GM21576 (cell line): Measurements from ENCODE around the gene GJB6.
"Not testable (repeated sequence)": the region's sequence is repeated elsewhere in the genome, so short reads cannot be mapped to it uniquely, and the experiment has no call there.

Experiments used
- ATAC-seq: cut with Tn5 transposase; IDR thresholded peaks from one replicate; pipeline ENCODE4 v1.9.1; 2021; ENCODE audit warnings: mild to moderate bottlenecking, moderate library complexity; ENCODE audit not compliant: unreplicated experiment

GJB6 gene

DNA sequence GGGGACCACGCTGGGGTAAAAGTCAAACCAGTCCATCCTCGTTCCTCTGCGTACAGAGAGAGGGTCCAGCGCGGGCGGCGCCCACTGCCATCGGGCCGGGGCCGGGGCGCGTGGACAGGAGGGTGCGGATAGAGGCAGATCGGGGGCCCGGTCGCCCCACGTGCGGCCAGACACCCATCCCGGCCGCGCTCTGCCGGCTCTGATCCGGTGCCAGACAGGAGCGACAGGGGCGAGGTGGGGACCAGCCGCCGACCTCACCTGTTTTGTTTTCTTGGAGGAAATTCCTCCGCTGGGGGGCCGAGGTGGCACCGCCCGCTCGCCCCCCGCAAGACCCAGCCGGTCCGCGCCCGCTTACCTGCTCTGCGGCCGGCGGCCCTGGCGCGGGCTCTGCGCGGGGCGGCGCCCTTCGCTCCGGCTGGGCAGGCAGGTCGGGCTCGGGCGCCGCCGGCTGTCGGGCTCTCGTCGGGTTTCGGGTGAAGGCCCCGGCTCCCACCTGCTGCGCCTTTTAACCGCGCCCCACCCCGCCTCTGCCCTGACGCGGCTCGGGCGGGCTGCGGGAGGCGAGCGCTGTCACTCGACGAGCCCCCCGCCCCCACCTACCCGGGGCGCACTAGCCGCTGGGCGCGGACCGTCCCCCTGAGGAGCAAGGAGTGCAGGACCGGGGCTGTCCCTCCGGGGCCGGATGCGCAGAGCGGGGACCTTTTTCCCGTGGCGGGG is at the start of gene GJB6:
TSS of gene GJB6 (minus strand) at position 481 of the 717 bp plus-strand sequence. CDS start 8,839 bp downstream, outside the sequence.
- no peak for ATAC-seq

DNA sequence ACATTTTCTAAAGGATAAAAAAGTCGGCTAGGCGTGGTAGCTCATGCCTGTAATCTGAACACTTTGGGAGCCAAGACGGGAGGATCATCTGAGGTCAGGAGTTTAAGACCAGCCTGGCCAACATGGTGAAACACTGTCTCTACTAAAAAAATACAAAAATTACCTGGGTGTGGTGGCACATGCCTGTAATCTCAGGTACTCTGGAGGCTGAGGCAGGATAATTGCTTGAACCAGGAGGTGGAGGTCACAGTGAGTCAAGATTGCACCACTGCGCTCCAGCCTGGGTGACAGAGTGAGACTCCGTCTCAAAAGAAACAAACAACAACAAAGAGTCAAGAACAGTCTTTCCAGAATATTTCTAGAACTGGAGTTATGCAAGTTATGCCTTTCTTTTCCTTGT is 44.8 kb upstream of the GJB6 start:
- not testable (repeated sequence) for ATAC-seq

DNA sequence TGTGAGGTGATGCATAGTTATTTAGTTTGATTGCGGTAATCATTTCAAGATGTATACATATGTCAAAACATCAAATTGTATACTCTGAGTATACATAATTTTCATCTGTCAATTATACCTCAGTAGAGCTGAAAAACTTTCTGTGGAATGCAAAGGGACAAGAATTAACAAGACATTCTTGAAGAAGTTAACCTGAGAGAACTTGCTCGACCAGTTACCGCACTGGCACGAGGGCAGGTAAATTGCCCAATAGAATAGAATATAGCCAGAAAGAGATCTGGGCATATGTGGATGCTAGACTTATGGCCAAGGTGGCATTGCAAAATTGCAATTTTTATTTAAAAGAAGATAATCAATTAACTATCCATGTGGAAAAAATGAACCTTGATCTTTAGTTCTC is 42.3 kb upstream of the GJB6 start:
- ATAC-seq = no peak

DNA sequence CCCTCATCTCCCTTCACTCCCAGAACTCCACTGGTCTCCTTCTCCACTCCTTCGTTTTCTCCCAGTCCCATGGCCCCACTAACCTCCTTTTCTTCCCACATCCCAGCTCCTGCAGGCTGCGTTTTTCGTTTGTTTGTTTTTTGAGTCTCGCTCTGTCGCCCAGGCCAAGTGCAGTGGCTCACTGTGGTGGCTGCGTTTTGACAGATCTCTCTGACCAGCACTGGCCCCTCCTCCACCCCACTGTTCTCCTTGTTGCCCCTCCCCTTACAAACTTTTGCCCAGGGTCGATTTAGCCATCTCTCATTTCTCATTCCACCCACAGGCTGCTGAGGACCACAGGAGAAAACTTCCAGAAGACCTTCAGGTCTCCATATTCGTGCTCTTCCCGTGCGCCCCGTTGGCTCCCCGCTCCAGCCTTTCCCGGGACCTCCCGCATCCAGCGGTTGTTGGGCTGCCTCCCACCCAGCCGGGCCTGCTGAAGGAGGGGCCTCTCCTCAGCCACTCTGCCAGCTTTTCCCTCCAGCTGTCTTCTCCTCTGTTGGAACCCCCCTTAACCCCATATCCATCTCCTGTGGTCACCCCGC is 40.6 kb upstream of the GJB6 start:
- ATAC-seq = no peak

DNA sequence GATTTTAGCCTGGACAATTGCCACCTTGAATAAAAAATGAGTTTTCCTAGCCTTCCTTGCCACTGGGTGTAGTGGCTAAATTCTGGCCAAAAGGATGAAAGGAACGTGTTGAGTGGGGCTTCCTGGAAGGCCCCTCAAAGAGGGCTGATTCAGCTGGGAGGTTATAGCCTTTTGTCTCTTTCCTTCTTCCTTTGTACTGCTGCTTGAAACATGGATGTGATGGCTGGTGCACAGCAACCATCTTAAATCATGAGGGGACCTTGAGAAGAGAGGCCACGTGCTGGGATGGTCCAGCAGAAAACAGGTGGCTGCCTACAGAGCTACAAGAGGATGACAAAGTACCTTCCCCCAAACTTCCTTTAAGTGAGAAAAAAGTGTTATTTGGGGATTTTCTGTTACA is 40.0 kb upstream of the GJB6 start:
- ATAC-seq = no peak

DNA sequence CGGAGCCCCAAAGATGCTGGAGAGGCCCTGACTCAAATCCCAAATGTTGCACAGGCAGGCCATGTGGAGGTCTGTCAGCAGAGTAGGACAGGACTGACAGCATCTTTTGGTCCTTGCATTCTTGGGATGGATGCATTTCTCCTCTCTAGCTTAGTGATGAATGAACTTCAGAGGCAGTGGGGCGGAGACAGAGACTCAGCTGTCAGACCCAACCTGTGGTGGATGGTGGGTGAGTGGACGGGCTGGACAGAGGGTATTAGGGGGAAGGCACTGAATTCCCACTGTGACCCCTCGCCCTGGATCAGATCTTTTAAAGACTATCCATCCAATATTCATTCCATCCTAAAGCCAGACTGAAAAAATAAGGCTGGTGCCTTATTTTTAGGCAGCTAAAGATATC is 39.3 kb upstream of the GJB6 start:
- ATAC-seq = no peak

DNA sequence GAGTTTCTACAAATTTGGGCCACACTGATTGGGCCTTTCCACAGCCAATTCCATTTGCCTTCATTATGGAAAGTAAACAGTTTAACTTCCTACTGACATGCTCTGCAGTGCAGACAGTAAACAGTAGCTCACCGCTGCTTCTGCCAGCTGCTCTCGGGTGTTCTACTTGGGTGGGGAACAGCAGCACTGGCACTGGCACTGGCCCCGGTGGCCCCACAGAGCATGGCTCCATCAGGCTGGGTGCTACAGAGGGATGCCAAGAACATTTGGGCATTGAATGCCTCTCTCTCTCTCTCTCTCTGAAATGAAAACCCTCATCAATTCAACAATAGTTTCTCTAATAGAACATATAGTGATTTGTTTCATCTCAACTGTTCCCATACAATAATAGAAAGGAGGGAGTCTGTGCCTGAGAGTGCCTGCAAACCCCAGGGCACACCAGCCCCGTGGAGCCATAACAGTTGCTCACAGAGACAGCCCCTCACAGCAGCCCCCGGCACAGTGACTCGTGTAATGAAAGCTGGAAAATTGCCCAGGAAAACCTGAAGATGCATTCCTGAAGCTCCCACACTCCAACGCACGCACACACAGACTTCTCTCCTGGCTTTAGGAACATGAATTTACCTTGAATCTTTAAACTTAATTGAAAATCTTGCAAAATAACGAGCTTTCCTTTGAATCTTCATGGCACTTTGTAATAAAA is 38.2 kb upstream of the GJB6 start:
- ATAC-seq = no peak

DNA sequence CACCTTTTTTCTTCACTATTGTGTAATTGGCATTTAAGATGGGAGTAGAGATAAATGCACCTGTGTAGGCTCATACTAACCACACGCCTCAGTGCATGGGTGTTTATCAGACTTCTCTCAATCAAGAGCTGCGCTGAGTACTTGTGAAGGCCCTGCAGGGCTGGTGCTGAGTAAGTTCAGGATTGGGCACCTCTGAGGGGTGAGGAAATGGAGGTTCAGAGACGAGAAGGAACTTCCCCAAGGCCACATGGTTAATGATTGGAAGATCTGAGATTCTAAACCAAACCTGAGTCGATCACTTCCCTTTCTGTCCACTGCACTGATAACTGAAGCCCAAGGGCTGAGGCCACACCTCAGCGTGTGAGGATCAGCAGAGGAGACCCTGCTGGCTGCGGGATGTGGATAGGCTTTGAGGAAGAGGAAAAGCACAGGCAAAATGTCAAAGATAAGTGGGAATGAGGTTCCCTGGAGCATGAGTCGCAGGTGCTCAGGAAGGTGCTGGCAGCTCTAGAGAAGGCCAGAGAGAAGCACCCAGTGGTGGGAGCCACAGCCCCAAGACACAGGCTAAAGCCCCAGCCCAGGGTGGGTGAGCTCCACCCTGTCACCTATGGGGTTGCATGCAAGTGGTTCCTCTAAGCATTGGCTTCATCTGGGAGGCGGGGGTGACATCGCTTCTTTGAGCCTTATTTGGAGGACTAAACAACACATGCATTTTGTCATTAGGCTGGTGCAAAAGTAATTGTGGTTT is 32.3 kb upstream of the GJB6 start:
- peak; percentile 93 for ATAC-seq

DNA sequence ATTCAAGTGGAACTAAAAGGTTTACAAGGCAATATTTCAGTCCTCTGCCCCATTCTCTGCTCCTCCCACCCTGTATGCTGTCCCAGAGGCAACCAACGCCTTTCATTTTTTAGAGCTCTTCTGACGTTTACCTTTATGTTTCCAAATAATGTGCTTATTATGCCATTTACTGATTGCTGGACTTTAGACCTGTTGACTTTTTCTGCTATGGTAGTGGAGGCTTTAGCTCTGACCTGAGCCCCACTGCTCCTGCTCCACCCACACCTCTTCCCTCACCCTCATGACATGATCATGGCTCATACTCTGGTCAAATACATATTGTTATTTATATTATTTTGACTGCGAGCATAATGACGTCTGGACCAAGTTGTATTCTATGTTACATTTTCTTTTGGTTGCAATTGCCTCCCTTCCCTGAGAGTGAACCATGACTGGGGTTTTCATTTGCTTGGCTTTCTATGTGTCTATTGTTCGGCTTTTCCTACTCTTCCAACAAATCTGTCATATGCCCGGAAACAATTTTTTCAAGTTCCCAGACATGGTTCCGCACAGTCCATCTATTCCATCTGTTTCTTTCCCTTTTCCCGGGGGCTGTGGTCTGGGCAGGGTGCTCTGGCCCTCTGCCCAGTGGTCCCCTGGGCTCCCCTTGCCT is 31.4 kb upstream of the GJB6 start:
- ATAC-seq = no peak

DNA sequence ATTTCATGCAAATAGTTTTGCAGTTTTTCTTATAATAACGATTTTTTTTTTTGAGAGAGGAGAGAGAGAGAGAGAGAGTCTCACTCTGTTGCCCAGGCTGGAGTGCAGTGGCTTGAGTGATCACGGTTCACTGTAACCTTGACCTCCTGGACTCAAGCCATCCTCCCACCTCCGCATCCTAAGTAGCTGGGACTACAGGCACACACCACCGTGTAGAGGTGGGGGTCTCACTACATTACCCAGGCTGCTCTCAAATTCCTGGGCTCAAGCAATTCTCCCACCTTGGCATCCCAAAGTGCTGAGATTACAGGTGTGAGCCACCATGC is 26.8 kb upstream of the GJB6 start:
- no peak for ATAC-seq

DNA sequence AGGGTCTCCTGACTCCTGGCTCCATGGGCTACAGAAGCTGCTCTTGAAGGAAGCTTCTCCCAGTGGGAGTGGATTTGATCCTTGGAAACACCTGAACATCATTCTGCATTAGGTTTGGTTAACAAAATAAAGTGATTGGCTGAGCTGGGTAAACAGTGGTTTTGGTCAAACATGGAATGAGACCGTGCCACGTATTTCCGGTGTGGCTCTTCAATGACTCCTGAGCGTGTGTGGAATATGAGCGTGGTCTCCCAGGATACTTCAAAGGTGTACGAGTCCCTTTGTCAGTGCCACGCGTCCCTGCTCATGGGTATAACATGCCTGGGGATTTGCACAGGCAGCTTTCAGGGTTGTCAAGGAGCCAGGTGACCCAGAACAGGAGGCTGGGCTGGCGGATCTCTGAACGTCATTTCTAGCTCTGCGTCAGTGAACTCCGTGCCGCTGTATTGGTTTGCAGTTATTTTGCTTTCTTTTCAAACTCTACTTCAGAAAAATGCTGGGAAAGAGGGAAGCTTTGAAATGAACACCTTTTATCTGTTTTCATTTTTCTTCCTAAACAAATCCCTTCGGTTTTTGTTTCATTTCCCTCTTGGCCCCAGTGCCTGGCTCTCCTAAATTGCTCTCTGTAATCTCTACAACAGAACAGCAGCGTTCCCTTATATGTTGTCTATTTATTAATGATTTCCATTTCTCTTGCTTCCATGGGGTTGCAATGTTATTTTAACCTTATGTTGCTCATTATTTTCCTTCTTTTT is 26.3 kb upstream of the GJB6 start:
- no peak for ATAC-seq

DNA sequence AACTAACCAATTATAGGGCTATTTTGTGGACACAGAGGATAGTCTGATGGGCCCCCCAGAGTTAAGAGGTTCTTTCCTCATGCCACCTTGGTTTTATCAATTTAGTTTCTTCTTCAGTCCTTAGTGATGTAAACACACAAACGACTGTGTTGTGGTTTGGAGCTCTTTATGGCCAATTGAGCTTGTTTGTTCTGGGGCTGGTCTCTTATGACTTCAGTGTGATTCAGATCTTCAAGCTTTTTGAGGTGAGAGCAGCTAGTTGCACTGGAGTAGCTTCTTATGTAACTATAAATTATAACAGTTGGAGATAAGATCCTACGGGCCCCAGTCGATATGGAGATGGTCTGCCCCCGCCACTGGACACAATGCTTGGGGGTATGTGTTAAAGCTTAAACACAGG is 22.0 kb upstream of the GJB6 start:
- ATAC-seq = no peak

DNA sequence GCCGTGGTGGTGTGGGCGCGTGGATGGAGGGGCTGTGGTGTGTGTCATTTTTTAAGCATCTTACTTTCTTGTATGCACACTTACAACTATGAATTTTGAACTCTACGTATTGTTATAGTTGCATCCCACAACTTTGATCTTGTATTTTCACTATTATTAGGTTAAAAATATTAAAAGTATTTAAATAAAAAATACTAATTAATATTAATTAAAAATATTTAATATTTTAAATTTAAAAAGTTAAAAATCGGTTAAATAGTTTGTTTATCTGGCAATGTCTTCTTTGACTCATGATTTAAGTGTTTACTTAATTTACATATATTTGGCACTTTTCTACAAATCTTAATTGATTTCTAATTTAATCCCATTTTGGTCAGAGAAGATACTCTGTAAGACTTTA is 17.8 kb upstream of the GJB6 start:
- ATAC-seq = no peak

DNA sequence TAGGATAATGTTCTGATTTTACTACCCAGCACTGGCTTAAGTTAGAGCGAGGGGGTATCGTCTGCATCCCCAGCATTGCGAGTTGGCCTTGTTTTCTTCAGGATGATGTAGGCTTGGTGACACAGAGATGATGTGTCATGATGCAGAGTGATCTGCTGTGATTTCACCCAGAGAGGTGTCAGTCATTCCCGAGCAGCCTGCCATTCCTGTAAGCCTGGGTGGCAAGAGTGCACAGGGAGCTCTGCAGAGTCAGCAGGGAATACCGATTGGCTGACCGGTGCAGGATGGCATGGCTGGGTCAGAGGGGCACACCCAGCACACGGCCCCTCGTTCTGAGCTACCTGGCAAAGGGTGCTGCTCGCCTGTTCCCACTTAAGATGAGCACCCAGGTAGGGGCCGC is 15.8 kb upstream of the GJB6 start:
- no peak for ATAC-seq

DNA sequence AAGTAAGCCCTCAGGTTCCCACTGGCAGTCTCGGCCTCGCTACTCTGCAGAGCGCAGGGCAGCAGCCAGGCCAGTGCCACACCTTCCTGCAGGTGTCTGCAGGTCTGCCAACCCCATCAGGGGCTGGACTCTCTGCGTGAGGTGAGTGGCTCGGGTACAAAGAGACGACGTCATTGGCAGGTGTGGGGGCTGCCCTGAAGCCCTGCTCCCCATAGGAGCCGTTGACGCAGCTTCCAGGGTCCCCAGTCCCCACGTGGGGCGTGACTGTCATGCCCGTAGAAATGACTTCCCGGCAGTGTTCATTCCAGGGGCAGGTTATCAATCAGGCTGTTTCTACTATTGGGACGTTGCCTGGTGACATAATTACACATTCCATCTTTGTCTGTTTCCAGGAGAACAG is 15.3 kb upstream of the GJB6 start:
- no peak for ATAC-seq

DNA sequence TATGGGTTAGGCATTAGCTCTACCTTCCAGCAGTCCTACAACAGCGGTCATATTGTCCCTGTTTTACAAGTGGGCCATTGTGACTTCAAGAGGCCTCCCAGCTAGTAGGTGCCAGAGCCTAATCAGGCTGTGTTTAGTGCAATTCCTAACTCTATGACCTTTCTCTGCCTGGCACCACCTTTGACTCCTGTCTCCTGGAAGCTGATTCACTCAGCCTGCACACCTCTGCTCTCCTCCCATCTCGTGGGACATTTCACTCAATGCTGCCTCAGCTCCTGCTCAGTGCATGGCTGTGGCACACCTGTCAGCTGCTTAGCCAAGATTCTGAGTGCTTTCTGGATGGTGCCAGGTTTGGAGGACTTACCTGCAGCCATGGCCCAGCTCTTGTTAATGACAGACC is 9.5 kb upstream of the GJB6 start:
- ATAC-seq = no peak

DNA sequence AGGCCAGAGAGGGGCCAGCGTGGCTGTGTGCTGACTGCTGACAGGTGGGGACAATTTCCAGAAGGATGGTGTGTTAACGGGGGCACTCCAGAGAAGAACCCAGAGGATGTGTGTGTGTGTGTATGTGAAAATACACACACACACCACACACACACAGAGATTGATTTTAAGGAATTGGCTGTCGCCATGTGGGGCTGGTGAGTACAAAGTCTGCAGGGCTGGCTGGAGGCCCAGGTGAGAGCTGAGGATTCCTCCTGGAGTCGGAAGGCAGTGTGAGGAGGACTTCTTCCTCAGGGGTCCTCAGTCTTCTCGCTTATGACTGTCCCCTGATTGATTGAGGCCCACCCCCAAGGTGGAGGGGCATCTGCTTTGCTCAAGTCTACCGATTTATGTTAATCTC is 7.6 kb upstream of the GJB6 start:
- ATAC-seq = no peak

DNA sequence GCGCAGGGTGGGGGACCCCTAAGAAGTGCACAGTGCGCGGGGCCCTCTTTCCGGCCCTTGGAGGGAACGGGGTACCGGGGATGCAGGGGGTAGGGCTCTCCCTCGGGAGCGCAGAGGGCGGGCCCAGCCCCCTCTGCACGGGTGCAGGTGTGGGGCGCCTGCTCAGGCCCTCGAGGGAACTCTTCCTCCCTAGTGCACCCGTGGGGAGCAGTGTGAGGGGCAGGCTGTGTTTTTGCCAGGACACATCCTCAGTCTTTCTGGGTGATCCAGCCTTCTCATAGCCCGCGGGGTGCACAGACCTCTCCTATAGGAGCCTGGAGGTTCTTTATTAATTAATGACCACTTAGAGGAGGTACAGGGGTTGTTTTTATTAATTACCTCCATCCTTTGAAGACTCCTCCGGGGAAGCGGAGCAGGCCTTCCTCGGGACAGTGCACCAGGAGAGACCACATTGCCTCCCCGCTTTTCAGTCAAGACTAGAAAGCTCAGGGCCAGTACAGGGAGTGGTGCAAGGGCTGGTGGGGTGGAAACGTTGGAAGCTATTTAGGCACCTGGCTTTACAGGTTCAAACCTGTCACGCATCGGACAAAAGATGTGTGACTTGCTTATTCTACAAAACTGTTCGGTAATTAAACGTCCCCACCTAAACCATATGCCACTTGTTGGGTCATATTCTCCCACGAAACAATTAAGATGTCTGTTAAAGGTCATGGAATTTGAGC is 598 bp upstream of the GJB6 start:
- no peak for ATAC-seq

DNA sequence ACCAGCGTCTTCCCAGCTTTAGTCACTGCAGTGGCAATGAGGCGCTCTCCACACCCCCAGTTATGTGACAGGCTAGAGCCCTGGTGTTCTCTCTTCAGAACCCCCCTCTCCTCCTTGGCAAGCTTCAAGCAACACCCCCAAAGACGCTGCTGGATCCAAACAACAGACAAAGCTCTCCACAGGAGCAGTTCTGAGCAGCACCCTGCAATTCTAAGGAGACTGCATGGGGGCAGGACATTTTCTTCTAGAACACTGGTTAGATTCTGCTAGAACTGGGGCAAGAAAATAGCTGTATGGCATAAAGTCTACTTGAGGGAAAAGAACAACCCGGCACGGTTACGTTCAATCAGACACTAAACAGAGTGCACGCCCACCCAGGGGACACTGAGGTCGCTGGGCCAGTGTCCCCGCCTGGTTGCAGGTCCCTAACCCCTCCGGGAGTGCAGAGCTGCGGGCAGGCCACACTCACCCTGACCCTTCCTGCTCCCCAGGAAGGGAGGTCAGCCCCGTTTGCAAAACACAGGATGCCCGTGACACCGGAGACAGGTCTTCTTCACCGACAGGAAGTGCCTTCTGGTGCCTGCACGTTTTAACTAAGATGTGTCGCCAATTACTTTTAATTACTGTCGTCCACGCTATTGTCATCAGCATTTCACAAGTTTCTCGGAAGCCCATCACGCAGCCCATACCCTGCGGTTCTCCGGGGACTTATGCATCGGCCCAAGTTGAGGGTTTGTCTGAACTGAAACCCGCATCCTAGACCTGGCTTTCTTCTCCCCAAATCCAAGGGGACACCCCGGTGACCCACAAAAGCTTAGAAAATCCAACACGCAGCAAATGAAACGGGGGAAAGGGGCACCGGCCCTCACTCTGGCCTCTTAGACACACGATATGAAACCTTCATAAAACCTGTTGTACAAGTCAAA is 943 bp downstream of the GJB6 start:
- ATAC-seq = no peak
